Activated CD4-positive, CD25-positive, alpha-beta regulatory T cell treated with anti-CD3 and anti-CD28 coated beads, Interleukin-2, amount 50 U/mL, for 72 hours (primary cell): Measurements from ENCODE around the gene C10orf95.
"Not testable (repeated sequence)": the region's sequence is repeated elsewhere in the genome, so short reads cannot be mapped to it uniquely, and the experiment has no call there.

Experiments used
- DNase-seq: peaks from one replicate; pipeline ENCODE4 v3.0.0; 2021

C10orf95 gene, protein sequence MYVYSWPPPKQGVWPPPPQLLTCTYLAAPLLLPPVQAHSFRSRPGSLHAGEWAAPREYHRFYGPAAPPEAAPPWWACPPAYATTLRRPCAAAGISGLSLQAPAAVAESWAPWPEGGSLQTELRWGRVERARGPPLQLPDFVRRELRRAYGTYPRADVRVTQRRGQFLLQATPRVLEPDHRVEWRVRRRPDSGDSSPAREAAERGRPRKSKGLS

DNA sequence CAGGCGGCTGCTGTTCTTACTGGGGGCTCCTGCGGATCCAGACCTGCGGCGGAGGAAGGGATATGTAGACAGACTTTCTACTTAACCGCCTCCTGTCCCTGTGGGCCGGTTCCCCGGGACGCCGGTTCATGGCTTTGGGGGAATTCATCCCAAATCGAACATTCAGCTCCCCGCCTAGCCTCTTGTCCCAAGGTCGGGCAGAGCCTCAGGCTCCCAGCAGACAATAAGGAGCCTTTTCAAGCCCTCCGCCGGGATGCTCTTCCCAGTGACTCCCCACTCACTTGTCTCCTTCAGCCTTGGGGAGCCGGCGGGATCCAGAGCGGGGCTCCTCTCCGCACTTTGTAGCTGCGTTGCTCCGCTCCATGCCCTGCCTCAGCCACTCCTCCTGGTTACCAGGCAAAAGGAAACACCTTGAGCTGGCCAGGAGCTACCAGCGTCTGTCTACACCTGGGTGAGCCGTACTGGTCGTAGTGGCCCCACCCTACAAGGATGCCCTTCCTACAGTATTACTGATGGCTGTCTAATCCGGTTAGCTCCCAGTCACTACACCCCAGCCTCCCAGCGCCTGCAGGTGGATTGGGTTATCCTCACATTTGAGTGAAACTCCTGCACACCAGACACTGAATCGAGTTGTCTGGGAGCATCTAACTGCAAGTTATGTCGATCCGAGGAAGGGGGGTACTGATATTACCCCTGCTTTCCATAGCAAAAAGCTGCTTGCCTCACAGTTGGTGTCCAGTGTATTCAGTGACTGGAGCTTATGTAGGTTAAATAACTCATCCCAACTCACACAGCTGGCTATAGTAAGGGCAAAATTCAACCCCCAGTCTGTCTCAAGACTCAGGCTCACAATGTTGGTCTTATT, at the start of gene C10orf95:
Gene C10orf95, minus strand, starts transcription at position 439 of the 865 bp plus-strand sequence. CDS start 450 bp downstream, outside the sequence.
- no peak for DNase-seq

GRCh38 chr10:102500686-102501085, 49.3 kb upstream of the C10orf95 start:
- not testable (repeated sequence) for DNase-seq

DNA sequence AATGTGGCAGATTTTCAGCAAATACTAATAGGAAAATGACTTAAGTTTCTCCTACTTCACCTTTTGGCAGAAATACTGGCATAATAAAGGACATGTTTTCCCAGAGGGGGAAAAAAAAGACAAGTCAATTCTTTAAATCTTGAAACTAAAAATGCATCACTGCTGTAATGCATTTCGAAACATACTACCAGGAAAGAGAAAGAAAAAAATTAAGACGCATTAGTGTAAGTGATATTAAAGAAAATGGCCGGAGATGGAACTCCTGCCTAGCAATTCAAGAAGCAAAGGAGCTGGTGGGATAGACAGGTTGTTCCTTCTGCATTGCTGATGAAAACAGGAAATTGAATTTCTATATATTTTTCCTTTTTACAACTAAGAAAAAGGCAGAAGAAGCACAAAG, 48.0 kb upstream of the C10orf95 start:
- no peak for DNase-seq

GRCh38 chr10:102497545-102497944, 46.2 kb upstream of the C10orf95 start:
- DNase-seq: no peak

DNA sequence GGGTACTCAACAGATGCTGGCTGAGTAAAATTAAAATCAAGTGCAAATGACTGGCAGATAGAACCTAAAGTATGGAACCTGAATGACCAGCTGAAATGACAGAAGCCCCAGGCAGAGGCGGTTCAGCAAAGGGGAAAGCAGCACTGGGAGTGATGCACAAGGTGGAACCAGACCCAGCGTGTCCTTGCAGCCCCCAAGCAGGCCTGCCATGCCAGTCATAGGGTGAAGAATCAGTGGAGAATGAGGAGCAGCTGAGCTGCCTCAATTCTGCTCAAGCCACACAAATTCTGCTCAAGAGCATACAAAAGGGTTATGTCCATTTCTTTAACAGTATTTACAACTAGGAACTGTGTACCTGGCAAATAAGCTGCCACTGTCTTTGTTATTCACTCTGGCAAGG, 42.4 kb upstream of the C10orf95 start:
- DNase-seq: no peak

GRCh38 chr10:102492983-102493382, 41.6 kb upstream of the C10orf95 start:
- DNase-seq: no peak

DNA sequence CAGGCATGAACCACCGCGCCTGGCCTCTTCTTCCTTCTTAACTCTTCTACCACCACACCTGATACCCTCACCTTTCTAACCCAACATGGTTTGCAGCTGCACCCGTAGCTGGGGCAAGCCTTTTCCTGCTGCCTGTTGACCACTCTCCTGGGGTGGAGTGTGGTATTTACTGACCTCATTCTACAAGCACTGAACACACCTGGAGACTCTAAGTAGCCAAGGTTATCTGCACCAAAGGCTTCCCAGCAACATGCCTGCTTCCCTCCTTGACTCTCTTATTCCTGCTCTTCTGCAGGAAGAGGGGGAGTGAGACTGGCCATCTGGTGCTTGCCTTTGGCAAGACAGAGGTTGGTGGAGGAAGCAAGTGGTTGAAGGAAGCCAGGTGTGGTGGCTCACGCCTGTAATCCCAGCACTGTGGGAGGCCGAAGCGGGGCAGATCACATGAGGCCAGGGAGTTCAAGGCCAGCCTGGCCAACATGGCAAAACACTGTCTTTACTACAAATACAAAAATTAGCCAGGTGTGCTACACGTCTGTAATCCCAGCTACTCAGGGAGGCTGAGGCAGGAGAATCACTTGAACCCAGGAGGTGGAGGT, 41.1 kb upstream of the C10orf95 start:
- no peak for DNase-seq

DNA sequence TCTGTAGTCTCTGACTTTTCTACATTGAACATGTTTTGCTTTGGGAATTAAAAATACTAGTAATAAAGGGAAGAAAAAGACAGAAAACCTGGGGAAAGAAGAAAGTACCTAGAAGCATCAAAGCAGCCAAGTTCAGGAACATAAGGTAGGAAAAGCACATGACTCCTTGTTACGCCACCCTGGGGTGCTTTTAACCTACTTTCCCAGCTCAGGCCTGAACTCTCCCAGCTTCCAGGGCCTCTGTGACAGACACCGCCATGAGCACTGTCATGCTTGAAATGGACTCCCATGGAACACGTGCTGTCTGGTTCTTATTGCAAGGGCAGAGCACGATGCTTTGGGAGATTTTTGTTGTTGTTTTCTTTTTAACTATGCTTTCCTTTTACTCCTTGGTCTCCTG, 39.8 kb upstream of the C10orf95 start:
- no peak for DNase-seq

GRCh38 chr10:102485093-102485784, 33.9 kb upstream of the C10orf95 start:
- DNase-seq: no peak

DNA sequence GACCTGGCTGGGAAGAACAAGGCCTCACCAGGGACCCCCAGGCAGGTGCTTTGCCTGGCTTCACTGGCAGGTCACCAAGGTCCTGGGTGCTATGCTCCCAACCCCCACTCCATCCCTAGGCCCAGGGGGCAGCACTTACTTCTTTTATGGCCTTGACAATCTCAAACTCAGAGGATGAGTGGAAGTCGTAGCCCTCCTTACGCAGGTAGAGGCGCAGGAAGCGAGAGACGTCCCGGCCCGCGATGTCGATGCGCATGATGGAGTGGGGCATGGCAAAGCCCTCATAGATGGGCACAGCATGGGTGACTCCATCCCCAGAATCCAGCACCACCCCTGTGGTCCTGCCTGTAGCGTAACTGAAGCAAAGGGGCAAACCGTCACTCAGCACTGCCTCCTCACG, 32.7 kb upstream of the C10orf95 start:
- DNase-seq: no peak

DNA sequence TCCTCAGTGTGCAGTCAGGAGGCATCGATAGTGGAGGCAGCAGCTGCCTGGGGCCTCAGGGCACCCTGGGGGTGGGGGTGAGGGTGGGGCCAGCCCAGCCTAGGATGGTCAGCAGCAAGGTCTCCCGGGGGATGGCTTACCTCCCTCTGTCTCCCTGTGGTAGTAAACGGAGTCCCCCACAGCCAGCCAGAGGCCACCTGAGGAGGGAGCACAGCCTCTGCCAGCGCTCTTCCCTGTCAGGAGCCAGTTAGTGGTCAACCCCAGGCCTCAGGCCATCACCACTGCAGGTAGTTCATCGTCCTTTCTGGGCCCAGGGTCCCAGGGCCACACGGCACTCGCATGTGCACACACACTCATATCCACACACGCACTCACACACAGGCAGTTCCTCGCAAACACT, 29.1 kb upstream of the C10orf95 start:
- DNase-seq: no peak

DNA sequence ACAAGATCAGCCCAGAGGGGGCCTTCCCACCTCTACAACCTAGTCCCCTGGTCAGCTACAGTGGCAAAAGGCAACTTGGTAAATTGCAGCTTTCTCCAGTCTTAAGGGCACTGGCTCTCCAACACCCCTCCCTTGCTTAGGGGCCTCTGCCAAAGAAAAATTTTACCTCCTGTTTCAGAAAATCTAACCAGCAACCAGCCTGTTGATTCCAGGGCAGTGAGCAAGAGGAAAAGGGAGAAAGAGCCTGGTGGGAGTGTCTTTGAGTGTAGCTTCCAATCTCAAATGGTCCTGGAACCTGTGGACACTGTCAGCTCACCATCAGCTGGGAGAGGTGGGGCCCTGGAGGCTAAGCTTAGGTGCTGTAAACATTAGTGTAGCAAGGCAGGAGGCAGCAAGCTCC, 28.3 kb upstream of the C10orf95 start:
- no peak for DNase-seq

GRCh38 chr10:102476466-102477141, 25.3 kb upstream of the C10orf95 start:
- no peak for DNase-seq

DNA sequence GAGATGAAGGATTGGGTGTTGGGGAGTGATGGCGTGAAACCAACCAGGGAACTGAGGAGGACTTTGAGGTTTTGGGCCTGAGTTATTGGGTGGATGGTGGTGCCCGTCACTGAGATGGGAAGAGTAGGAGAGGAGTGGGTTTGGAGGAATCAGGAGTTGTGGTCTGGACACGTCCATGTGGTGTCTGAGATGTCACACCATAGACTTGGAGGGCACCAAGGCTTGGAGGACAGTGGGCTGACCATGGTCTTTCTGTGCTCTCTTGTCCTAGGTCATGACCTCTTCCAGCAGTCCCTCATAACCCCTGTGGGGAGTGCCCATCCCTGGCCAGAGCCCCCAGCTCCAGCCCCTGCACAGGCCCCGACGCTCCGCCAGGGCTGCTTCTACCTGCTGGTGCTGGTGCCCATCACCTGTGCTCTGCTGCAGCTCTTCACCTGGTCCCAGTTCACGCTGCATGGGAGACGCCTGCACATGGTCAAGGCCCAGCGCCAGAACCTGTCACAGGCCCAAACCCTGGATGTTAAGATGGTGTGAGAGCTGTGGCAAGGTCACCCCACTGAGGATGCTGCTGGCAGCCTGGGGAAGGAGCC, 24.2 kb upstream of the C10orf95 start:
- no peak for DNase-seq

- DNase-seq: no peak
Measured at GRCh38 chr10:102473445-102474331, 22.3 kb upstream of the C10orf95 start.

GRCh38 chr10:102470579-102471546, 19.5 kb upstream of the C10orf95 start:
- DNase-seq: no peak

DNA sequence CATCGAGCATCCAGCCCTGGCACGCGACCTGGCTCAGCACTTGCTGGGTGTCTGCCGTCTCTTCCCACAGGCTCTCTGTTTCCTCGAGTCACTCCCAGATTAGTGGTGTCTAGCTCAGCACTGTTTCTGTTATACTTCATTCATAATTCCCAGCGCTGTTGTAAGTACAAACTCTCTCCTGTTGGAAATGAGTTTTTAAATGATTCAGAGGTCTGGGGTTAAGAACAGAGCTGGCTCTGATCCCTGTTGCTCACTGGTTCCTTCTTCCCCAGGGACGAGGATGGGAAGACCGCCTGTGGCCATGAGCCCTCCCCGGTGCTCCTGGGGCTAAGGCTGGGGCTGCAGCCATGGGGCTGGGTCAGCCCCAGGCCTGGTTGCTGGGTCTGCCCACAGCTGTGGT, 17.3 kb upstream of the C10orf95 start:
- DNase-seq: no peak

DNA sequence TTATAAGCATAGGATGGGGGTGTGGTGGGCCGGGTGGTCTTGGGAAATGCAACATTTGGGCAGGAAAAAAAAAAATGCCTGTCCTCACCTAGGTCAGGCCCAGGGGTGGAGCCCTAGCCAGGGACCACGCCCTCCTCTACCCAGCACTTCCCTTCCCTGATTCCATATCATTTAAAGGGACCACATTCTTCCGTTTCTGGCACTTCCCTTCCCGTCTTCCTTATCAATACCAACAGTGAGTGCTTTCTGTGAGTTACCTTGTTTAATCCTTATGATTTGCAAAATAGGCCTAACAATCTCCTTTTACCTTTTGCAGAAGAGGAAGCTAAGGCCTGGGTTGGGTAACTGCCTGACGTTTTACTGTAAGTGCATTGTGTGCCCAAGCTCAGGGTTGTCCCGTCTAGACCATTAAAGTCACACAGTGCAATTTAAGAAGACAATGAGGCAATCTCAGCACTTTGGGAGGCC, 16.7 kb upstream of the C10orf95 start:
- DNase-seq: no peak

GRCh38 chr10:102467318-102467717, 16.0 kb upstream of the C10orf95 start:
- DNase-seq: no peak

DNA sequence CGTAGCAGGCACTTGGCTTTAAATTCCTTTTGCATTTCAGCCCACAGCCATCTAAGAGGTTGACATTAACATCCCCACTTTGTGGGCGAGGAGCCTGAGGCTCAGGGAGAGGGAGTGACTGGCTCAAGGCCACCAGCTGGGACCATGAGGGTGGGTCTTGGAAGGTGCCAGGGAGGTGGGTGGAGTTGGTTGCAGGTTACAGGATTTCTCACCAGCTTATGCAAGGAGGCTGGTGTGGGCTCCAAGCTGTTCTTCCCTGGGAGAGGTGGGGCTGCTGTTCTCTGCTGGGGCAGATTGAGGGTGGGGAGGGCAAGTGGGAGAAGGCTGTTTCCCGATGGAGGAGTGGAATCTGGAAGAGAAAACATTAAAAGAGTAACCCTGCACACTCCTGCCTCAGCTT, 14.1 kb upstream of the C10orf95 start:
- DNase-seq: no peak
